ENCODE results near the gene EMILIN1.

The EMILIN1 gene

DNA sequence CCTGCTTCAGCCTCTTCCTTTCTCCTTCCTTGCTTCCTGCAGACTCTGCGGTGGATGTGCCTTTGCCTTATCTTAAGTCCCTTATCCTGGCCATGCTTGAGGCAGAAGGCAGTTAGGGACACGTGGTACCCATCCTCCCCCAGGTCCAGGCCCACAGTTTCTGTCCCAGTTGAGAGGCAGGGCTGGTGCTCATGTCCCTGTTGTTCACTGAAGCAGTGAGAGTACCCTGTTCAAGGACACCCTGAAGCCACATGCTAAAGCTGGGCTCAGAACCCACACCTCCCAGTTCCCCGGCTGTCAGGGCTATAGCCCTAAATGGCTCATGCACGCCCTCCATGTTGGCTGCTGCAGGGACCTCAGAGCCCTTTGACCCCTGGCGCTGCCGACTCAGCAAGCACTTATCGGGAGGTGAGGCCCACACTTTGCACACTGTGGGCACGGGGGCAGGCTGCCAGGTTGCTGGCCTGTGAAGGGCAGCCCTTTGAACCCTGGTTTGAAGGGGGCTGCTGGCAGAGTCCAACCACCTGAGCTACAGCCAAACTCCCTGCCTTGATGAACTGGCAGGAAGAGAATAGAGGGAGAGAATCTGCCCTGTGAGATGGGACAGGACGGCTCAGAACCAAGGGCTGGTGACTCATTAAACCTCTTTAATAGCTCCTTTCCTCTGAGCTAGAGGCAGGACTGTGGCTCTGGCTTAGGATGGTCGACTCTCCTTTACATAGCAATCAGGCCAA lies 14.4 kb downstream of the EMILIN1 start:
- Histone ChIP-seq H3K27me3 (ENCODE audit: insufficient read depth, low read depth, severe bottlenecking) (no peaks in the 10 kb centered on the region), H3K36me3 (no peaks in the 10 kb centered on the region), H3K4me3 (ENCODE audit: low read depth, low read length) (no peak overlapping the region), H3K9me3 (ENCODE audit: severe bottlenecking) (no peaks in the 10 kb centered on the region), H3K27ac (no peak overlapping the region)
- no peak for DNase-seq
- TF ChIP-seq, protein P1, sequence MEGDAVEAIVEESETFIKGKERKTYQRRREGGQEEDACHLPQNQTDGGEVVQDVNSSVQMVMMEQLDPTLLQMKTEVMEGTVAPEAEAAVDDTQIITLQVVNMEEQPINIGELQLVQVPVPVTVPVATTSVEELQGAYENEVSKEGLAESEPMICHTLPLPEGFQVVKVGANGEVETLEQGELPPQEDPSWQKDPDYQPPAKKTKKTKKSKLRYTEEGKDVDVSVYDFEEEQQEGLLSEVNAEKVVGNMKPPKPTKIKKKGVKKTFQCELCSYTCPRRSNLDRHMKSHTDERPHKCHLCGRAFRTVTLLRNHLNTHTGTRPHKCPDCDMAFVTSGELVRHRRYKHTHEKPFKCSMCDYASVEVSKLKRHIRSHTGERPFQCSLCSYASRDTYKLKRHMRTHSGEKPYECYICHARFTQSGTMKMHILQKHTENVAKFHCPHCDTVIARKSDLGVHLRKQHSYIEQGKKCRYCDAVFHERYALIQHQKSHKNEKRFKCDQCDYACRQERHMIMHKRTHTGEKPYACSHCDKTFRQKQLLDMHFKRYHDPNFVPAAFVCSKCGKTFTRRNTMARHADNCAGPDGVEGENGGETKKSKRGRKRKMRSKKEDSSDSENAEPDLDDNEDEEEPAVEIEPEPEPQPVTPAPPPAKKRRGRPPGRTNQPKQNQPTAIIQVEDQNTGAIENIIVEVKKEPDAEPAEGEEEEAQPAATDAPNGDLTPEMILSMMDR (IDR thresholded peaks at IDR 0.05; ENCODE audit: low read depth, low read length): no peak

DNA sequence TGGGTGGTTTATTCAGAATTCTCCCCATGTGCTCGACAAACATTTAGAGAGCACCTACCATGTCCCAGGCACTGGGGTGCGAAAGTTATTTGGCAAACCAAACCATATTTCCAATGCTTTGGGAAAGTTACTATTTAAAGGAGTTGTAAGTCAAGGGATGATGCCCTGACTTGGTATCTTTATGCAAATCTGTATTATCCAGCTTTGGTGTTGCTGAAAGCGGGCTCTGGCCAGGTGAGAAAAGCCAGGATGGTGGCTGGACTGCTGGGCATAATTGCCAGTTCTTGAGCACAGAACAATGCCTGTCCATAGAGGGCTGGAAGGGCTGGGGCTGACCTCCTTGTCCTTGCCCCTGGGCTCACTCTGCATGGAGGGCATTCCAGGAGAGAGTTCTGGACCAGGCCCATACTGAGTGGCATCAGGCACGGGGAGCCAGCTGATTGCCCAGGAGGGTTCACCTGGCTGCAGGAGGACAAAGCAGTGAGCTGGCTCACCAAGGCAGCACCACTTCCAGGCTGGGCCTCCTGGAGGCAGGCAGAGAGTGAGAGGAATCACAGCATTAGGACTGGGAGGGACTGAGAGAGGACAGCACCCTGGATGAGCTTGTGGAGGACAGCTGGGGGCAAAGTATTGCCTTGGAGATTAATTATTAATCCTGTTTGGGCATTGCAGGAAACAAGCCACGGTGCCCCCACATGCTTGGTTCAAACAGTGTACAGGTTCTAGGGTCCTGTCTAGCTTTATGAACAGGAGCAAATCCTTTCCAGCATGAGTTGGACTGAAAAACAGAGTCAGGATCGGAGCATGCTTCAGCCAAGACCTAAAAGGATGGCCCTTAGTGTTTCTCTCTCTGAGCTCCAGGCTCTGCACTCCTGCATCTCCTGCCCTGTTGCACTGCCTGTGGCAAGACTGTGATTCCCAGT lies 15.3 kb downstream of the EMILIN1 start:
- Histone ChIP-seq H3K4me3 (ENCODE audit: low read depth, low read length) (no peak overlapping the region), H3K9me3 (ENCODE audit: severe bottlenecking) (no peaks in the 10 kb centered on the region), H3K27me3 (ENCODE audit: insufficient read depth, low read depth, severe bottlenecking) (no peaks in the 10 kb centered on the region), H3K27ac (no peak overlapping the region), H3K36me3 (no peaks in the 10 kb centered on the region)
- peak; percentile 67 for DNase-seq
- TF ChIP-seq, protein P1 (IDR thresholded peaks at IDR 0.05; ENCODE audit: low read depth, low read length): 0 out of 2 replicates have a peak, but pooled peaks have one; percentile 12

DNA sequence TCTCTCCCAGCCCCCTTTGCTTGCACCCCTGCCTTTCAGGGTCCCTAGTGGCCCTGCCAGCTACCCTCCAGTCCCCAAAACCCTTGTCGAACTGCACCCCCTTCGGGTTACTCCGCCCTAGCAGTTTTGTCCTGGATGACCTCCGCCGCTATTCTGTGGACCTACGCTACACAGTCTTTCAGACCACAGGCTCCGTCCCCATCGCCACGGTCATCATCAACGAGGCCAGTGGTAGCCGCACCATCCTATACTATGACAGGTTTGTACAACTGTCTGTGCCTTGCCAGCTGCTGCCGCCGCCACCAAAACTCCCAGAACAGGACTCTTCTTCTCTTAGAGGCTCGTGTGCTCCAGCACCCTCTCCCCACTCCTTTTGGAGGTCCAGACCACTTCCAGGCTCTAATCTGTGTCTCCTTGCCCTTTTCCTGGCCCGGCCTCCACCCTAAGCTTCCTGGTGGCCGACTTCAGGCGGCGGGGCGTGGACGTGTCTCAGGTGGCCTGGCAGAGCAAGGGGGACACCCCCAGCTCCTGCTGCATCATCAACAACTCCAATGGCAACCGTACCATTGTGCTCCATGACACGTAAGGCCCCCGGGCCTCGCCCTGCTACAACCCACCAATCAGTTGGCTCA lies 16.1 kb downstream of the EMILIN1 start:
- TF ChIP-seq, protein P1 (IDR thresholded peaks at IDR 0.05; ENCODE audit: low read depth, low read length): no peak
- H3K27ac ChIP-seq: no peak overlapping the region
- H3K9me3 ChIP-seq (ENCODE audit: severe bottlenecking): no peaks in the 10 kb centered on the region

DNA sequence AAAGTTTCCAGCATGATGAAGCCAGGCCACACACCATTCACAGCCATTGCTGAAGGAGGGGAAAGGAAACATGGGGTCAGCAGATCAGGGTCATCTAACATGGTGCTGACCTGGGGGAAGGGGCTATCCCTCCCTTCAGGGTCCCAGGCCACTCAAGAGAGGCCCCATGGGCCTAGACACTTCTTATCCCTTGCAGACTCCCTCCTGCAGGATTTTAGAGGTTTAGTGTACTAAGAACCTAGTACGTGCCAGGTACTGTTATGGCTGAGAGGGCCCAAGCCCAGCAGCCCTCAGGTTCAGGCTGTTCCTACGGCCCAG lies 17.0 kb downstream of the EMILIN1 start:
- no peak overlapping the region for H3K4me3 ChIP-seq (ENCODE audit: low read depth, low read length)
- TF ChIP-seq, protein P1 (IDR thresholded peaks at IDR 0.05; ENCODE audit: low read depth, low read length): no peak
- no peaks in the 10 kb centered on the region for H3K27me3 ChIP-seq (ENCODE audit: insufficient read depth, low read depth, severe bottlenecking)
- H3K9me3 ChIP-seq (ENCODE audit: severe bottlenecking): no peaks in the 10 kb centered on the region
- no peak overlapping the region for H3K27ac ChIP-seq
- DNase-seq: no peak
- H3K36me3 ChIP-seq: no peaks in the 10 kb centered on the region

More for the DNA sequence above, 16.1 kb downstream of the EMILIN1 start:
- no peaks in the 10 kb centered on the region for H3K36me3 ChIP-seq
- no peaks in the 10 kb centered on the region for H3K27me3 ChIP-seq (ENCODE audit: insufficient read depth, low read depth, severe bottlenecking)
- no peak for DNase-seq
- no peak overlapping the region for H3K4me3 ChIP-seq (ENCODE audit: low read depth, low read length)

DNA sequence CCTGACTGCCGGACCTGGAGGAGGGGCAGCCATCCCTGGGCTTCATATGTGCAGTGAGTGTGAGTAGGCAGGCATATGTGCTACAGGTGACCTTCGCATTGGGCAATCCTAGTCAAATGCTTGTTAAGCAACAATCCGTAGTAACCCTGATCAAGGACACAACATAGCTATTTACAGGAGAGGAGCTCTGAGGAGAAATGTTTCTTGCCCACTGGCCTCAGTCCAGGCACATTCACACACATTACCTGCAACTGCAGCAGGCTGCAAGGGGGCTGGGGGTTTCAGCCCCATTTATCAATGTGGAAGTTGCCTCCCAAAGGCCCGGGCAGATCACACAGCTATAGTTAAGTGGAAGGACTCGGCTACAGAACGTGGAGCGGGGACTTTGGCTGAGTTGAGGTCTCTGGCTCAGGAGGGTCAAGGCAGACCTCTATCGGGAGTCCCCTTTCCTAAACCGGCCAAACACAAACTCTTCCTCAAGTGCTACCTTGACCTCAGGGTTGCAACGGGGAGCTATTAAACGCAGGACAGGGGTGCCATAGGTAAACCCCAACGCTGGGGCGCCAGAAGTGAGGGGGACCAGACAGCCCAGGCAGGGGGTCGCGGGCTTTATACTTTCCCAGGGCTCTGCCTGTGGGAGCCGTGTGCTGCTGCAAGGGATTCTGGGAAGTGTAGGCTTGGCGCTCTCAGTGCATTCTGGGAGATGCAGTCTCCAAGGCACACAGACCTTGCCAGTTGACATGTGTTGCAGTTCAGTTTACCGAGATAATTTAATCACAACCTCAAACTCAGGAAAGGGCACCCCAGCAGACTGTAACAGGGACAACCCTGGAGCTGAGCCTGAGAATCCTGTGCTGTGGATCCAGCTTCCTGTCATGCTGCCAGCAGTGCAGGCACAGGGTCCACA lies 17.6 kb downstream of the EMILIN1 start:
- no peaks in the 10 kb centered on the region for H3K27me3 ChIP-seq (ENCODE audit: insufficient read depth, low read depth, severe bottlenecking)
- DNase-seq: peak; percentile 73
- no peaks in the 10 kb centered on the region for H3K36me3 ChIP-seq
- H3K27ac ChIP-seq: peak overlapping the region; percentile 58
- H3K9me3 ChIP-seq (ENCODE audit: severe bottlenecking): no peaks in the 10 kb centered on the region
- peak overlapping the region; percentile 42 for H3K4me3 ChIP-seq (ENCODE audit: low read depth, low read length)
- TF ChIP-seq, protein P1 (IDR thresholded peaks at IDR 0.05; ENCODE audit: low read depth, low read length): no peak
